ENCODE data around the gene PTPRK. TPM values are rescaled to one million over a fixed set of nuclear protein-coding genes. Genes with fewer than 3 reads are reported as not detected.

The PTPRK gene
- total RNA-seq, 1 experiment from 2014 or later: 53.8 TPM

DNA sequence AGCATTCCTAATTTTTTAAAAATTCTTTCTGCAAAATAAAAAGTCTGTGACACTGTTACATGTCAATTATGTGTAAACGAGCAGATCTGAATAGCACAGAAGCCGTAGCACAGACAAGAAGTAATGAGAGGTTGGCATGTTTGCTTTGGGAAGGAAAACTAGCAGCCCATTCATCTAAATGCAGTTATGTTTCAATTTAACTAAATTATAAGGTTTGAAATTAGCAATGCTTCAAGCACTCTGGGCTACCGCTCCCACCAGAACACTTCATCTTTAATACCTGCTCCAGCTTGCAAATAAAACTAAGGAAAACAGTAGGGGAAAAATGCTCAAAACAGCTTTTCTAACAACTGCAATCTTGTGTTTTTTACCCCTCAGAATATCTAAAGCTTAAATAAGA is 73.9 kb downstream of the PTPRK start:
- Histone ChIP-seq H4K20me1 (ENCODE audit: low read length) (no peaks in the 10 kb centered on the region), H3K4me2 (ENCODE audit: low read length) (no peak overlapping the region), H3K9me2 (replicated peaks; ENCODE audit: low read length) (no peaks in the 10 kb centered on the region), H3F3A (ENCODE audit: low read length, unreplicated experiment) (no peaks in the 10 kb centered on the region), H3K36me3 (ENCODE audit: low read depth, low read length) (no peaks in the 10 kb centered on the region), H3K9me3 (ENCODE audit: low read length) (no peaks in the 10 kb centered on the region), H3K4me3 (ENCODE audit: low read length) (no peak overlapping the region), H3K27me3 (ENCODE audit: low read length) (no peaks in the 10 kb centered on the region), H3K79me2 (ENCODE audit: low read length) (peaks cover 34% of the 10 kb centered on the region), H3K4me1 (ENCODE audit: insufficient read depth, low read length) (no peaks in the 10 kb centered on the region), H2AFZ (ENCODE audit: low read length) (no peak overlapping the region), H3K27ac (ENCODE audit: low read length) (no peak overlapping the region), H3K9ac (ENCODE audit: low read length) (no peak overlapping the region)
- ChIA-PET CTCF (no interaction called here), POLR2A (ENCODE audit: unreplicated experiment) (no interaction called here)
- no peak for TF ChIP-seq EZH2 (IDR thresholded peaks at IDR 0.05; ENCODE audit: low read length, unreplicated experiment)
- intact Hi-C loops (cut with micrococcal nuclease): no loop called here
- BruUV-seq (replicated peaks): no TSS peak
- ATAC-seq (no peak), DNase-seq (no peak)

DNA sequence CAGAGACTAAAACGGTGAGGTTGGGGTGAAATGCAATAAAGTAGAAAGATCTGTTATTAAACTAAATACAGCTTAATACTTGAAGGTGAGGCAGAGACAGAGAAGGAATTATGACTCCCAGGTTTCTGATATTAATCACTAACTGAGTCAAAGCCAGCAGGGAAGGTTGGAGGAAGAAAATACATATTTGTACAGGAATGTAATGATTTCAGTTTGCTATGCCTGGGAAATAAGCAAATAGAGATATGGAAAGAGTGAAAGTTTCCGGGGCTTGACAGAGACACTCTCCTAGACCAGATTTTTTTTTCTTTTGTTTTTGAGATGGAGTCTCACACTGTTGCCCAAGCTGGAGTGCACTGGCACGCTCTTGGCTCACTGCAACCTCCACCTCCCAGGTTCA is 76.8 kb downstream of the PTPRK start:
- Histone ChIP-seq H3K4me3 (ENCODE audit: low read length) (no peak overlapping the region), H4K20me1 (ENCODE audit: low read length) (no peaks in the 10 kb centered on the region)

DNA sequence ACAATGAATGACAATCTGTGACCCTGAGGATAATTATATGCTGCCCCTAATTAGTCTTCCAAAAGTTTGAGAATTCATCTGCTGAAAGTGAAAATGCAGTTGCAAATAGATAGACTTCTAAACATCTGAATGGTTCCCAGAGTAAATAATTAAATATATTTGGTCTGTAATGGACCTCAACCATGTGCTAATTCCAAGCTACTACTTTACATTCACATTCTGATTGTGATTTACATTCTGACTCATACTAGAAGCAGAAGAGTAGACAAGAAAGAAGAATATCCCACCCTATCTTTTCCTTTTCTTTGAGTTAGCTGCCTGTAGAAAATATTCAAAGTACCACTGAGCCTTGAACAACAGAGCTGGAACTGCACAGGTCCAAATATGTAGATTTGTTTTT is 80.8 kb downstream of the PTPRK start:
- Histone ChIP-seq H3K4me1 (ENCODE audit: insufficient read depth, low read length) (no peaks in the 10 kb centered on the region), H3K9me3 (ENCODE audit: low read length) (no peaks in the 10 kb centered on the region), H3K79me2 (ENCODE audit: low read length) (peaks cover 48% of the 10 kb centered on the region), H3K27me3 (ENCODE audit: low read length) (no peaks in the 10 kb centered on the region), H3K4me3 (ENCODE audit: low read length) (no peak overlapping the region), H3K9ac (ENCODE audit: low read length) (no peak overlapping the region), H3K9me2 (replicated peaks; ENCODE audit: low read length) (no peaks in the 10 kb centered on the region), H3K27ac (ENCODE audit: low read length) (no peak overlapping the region), H3F3A (ENCODE audit: low read length, unreplicated experiment) (no peaks in the 10 kb centered on the region), H3K36me3 (ENCODE audit: low read depth, low read length) (no peaks in the 10 kb centered on the region), H4K20me1 (ENCODE audit: low read length) (no peaks in the 10 kb centered on the region), H3K4me2 (ENCODE audit: low read length) (no peak overlapping the region), H2AFZ (ENCODE audit: low read length) (no peak overlapping the region)
- ATAC-seq: no peak
- ChIA-PET POLR2A (ENCODE audit: unreplicated experiment) (no interaction called here), CTCF (no interaction called here)
- DNase-seq: no peak
- BruUV-seq (replicated peaks): no TSS peak
- TF ChIP-seq, protein P1, sequence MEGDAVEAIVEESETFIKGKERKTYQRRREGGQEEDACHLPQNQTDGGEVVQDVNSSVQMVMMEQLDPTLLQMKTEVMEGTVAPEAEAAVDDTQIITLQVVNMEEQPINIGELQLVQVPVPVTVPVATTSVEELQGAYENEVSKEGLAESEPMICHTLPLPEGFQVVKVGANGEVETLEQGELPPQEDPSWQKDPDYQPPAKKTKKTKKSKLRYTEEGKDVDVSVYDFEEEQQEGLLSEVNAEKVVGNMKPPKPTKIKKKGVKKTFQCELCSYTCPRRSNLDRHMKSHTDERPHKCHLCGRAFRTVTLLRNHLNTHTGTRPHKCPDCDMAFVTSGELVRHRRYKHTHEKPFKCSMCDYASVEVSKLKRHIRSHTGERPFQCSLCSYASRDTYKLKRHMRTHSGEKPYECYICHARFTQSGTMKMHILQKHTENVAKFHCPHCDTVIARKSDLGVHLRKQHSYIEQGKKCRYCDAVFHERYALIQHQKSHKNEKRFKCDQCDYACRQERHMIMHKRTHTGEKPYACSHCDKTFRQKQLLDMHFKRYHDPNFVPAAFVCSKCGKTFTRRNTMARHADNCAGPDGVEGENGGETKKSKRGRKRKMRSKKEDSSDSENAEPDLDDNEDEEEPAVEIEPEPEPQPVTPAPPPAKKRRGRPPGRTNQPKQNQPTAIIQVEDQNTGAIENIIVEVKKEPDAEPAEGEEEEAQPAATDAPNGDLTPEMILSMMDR (conservative IDR thresholded peaks at IDR 0.05; ENCODE audit: low read depth, low read length): no peak
- TF ChIP-seq EZH2phosphoT487 (IDR thresholded peaks at IDR 0.05; ENCODE audit: borderline replicate concordance, low read length) (no peak), EZH2 (IDR thresholded peaks at IDR 0.05; ENCODE audit: low read length, unreplicated experiment) (no peak)
- intact Hi-C loops (cut with micrococcal nuclease): no loop called here

More for the DNA sequence above, 76.8 kb downstream of the PTPRK start:
- Histone ChIP-seq H3K9me3 (ENCODE audit: low read length) (no peaks in the 10 kb centered on the region), H3K27ac (ENCODE audit: low read length) (no peak overlapping the region), H3K4me2 (ENCODE audit: low read length) (no peak overlapping the region), H3K4me1 (ENCODE audit: insufficient read depth, low read length) (no peaks in the 10 kb centered on the region), H3F3A (ENCODE audit: low read length, unreplicated experiment) (no peaks in the 10 kb centered on the region), H3K27me3 (ENCODE audit: low read length) (no peaks in the 10 kb centered on the region), H3K79me2 (ENCODE audit: low read length) (peaks cover 31% of the 10 kb centered on the region; the same call in 1 of the 2 replicates), H3K9ac (ENCODE audit: low read length) (no peak overlapping the region), H2AFZ (ENCODE audit: low read length) (no peak overlapping the region), H3K36me3 (ENCODE audit: low read depth, low read length) (no peaks in the 10 kb centered on the region), H3K9me2 (replicated peaks; ENCODE audit: low read length) (no peaks in the 10 kb centered on the region)
- DNase-seq (no peak), ATAC-seq (no peak)
- CTCF ChIA-PET: no interaction called here
- BruUV-seq (replicated peaks): no TSS peak
- POLR2A ChIA-PET (ENCODE audit: unreplicated experiment): no interaction called here
- TF ChIP-seq EZH2 (IDR thresholded peaks at IDR 0.05; ENCODE audit: low read length, unreplicated experiment): no peak
- TF ChIP-seq EZH2phosphoT487 (IDR thresholded peaks at IDR 0.05; ENCODE audit: borderline replicate concordance, low read length): no peak
- TF ChIP-seq, protein P1 (conservative IDR thresholded peaks at IDR 0.05; ENCODE audit: low read depth, low read length): no peak
- intact Hi-C loops (cut with micrococcal nuclease): no loop called here

All from PC-3 (cell line).